HUDEP-2 (cell line): ENCODE measurements around the gene LRRC26.
A peak's percentile ranks its signal among the peaks of the same experiment; 100 is the strongest.

Experiments used
- DNase-seq, 76 experiments: peaks; one replicate each; lab custom pipeline; 2025; ENCODE audit not compliant: unreplicated experiment in 76 of 76; lab: John Stamatoyannopoulos, UW

LRRC26 gene, protein sequence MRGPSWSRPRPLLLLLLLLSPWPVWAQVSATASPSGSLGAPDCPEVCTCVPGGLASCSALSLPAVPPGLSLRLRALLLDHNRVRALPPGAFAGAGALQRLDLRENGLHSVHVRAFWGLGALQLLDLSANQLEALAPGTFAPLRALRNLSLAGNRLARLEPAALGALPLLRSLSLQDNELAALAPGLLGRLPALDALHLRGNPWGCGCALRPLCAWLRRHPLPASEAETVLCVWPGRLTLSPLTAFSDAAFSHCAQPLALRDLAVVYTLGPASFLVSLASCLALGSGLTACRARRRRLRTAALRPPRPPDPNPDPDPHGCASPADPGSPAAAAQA

DNA sequence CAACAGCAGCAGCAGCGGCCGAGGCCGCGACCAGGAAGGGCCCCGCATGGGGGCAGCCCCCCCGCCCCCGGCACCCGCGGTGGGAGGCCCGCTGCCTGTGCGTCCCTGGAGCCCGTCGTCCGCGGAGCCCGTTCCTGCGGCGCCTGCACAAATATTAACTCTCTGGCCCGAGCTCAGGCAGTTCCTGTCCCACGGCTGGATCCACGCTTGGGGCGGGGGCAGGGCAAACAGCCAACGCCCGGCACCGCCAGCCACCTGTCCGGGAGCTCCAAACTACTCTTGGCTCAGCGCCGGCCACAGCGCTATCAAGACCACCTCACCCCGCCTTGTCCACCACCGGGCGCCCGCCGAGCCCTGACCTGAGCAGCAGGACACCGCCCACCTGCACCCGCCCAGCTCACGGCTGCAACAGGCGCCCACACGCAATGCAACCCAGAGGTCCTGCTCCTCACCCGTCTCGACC lies at the start of gene LRRC26:
Gene LRRC26 (minus strand): TSS at position 156 of the 463 bp plus-strand sequence. CDS start 108 bp downstream, at position 48.
- no peak for DNase-seq

DNA sequence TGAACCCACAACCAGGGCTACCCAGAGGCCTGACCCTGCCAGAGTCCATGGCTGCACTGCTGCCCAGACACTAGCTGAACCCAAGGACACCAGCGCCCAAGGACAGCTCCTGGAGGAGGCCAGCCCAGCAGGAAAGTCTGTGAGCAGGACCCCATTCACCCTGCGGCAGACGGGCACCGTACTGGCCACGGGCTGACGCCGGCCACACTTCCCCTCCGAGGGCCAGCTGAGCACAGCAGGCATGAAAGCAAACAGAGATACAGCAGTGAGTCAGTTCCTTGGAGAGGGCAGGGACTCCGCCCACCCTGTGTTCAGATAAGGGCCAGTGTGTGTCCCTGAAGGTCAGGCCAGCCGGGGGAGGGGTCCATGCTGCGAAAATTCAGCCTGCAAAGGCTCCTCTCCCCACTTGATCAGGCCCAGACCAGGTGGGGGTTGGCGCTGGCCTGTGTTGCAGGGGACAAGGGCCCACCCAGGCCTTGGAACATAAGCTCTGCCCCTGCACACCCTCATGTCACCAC lies 49.0 kb upstream of the LRRC26 start:
- peak in 69 of 76 experiments; percentile 11 to 85 (median 61) for DNase-seq

DNA sequence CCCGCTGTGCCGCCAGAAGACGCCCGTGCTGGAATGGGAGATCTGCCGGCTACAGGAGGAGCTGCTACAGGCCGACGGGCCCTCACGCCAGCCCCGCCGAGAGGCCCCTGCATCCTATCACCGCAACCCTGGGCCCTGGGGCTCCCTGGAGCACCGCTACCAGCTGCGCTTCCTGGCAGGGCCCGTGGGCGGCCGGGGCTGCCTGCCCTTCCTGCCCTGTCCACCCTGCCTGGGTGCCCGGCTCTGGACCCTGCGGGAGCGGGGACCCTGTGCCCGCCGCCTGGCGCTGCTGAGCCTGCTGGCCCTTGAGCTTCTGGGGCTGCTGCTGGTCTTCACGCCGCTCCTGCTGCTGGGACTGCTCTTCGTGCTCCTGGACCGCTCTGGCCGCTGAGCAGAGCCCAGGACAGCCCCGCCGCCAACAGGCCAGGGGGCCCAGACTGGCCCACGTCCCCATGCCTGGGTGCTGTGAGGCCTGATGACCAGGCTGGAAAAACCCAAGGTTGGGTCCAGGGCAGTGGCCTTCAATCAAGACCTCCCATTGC lies 48.4 kb upstream of the LRRC26 start:
- no peak for DNase-seq

DNA sequence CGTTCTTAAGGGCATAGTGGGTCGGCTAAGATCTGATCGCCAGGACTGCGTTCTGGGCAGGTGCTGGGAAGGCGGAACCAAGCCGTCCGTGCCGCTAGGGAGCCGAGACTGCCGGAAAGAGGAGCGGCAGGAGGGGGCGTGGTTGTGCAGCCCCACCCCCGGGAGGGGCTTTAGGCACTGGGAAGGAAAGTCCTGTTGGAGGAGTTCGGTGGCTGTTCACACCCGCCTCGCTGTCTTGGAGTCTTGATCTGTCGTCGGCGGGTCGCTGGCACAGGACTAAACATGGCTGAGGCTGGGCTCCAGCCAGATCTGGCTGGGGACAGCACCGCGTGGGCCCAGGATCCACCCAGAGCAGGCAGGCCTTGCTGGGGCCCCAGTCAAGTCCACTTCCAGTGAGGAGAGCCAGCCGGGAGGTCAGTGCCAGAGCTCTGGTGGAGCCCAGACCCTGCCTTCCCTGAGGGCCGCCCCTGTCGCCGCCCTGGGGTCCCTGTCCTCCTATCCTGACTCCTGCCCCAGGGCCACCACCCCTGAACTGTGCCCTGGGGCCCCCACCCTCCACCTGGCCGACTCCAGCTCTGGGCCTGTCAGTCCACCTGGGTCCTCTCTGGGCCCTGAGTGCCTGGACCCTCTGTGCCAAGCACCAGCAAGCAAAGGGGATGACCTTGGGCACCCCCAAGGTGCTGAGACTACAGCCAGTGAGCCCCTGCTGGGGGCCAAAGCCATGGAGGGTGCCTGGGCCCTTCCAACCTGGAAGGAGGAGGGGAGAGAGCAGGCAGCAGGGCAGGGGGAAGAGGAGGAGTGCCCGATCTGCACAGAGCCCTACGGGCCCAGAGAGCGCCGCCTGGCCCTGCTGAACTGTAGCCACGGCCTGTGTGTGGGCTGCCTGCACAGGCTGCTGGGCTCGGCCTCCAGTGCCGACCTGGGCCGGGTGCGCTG lies 47.7 kb upstream of the LRRC26 start:
- DNase-seq, result peak in 13 of 76 experiments; percentile 16 to 56 (median 26)

DNA sequence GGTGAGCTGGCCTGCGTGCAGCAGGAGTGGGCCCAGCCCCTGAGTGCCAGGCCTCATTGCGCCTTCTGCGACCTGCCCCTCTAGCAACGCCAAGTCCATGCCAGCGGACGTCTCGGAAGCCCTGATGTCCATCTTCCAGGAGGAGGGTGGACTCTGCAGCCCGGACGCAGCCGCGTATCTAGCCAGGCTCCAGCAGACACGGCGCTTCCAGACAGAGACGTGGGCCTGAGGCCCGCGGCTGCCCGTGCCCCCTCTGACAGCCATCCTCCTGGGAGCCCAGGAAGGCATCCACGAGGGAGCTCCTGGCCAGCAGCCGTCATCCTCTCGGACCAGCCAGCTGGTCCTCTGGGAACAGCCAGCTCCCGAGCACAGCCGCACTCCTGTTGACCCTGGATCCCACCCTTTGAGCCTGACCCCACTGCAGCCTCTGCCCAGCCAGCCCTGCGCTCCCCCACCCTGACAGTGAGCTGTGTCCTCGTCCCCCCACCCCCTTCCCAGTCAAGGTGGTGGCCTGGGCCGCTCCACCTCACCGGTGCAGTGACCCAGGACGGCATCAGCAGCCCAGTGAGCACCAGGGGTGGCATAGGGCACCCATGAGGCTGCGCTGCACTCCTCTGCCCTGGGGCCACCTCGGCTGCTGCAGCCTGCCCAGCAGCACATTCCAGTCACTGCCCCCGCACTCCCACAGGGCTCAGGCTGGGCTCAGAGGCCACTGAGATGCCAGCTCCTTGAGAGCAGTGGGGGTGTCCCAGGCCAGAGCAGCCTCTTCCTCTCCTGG lies 46.5 kb upstream of the LRRC26 start:
- no peak for DNase-seq

DNA sequence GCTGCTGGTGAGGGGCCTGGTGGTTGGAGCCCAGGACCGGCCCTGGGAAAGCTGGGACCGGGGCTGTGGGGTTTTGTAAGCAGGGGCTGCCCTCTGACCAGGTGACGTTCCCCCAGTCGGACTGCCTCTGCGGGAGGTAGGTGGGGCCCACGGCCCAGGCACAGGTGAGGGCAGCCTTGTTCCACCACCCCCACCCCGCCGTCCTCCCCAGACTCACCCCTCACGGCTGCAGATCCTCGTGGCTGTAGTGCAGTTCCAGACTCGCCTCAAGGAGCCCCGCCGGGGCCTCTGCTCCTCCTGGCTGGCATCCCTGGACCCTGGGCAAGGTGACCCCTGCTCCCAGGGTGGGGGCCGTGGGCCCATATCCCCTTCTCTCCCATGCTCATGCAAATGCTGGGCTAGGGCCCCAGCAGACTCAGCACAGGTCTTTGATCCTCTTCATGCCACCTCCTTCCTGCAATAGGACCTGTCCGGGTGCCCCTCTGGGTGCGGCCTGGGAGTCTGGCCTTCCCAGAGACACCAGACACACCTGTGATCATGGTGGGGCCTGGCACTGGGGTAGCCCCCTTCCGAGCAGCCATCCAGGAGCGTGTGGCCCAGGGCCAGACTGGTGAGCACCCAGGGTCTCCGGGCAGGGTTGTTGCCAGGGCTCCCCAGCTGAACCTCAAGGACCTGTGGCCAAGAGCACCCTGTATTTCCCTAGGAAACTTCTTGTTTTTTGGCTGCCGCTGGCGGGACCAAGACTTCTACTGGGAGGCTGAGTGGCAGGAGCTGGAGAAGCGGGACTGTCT lies 45.5 kb upstream of the LRRC26 start:
- DNase-seq, result no peak

DNA sequence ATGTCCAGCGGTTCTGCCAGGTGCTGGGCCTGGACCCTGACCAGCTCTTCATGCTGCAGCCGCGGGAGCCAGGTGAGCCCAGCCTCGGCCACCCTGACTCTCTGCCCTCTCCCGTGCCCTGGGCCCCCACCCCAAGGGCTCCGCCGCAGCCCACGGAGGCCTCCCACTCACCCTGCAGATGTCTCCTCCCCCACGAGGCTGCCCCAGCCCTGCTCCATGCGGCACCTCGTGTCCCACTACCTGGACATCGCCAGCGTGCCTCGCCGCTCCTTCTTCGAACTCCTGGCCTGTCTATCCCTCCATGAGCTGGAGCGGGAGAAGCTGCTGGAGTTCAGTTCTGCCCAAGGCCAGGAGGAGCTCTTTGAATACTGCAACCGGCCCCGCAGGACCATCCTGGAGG lies 44.8 kb upstream of the LRRC26 start:
- no peak for DNase-seq

DNA sequence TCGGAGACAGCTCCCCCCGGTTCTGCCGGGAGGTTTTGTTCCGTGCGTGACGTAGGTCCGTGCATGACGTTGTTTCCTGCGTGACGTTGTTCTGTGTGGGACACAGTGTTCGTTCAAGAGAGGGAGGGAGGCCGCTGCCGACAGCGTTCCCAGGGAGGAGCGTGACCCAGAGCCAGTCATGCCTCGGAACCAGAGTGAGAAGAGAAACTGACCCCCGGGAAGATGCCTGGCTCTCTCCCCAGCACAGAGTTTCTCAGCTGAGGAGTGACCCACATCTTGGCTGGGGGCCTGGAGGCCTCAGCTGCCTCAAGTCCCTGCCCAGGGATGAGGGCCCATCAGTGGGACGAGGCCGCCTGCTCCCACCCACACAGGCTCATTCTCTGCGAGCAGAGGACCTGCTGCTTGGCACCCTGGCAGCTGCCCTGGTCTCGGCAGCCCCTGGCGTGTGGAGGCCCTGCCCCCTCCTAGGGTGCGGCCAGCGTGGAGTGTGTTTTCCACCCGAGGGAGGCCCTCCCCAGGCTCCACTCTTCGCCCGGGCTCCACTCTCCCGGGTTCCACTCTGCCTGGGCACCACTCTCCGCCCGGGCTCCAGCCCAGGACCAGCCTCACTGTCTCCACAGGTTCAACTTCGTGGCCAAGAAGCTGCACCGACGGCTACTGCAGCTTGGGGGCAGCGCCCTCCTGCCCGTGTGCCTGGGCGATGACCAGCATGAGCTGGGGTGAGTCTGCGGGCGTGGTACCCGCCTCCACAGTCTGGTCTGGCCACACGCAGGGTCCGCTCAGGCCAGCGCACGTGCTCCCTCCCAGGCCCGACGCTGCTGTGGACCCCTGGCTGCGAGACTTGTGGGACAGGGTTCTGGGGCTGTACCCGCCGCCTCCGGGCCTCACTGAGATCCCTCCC lies 43.6 kb upstream of the LRRC26 start:
- peak in 13 of 76 experiments; percentile 3 to 25 (median 16) for DNase-seq

DNA sequence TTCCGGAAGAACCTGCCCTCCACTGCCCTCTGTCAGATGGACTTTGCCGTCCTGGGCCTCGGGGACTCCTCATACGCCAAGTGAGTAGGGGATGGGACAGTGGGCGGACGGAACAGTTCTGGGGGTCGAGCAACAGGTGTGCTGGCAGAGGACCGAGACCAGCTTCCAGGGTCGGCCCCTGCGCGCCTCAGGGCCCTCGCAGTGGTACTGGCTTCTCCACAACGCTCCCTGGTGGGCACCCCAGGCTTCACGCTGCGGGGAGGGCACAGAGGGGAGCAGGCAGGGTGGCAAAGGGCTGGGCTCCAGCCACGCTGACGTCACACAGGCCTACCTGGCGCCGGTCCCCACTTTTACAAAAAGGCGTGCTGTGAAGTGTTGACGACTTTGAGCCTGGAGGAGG lies 42.7 kb upstream of the LRRC26 start:
- DNase-seq, result no peak

DNA sequence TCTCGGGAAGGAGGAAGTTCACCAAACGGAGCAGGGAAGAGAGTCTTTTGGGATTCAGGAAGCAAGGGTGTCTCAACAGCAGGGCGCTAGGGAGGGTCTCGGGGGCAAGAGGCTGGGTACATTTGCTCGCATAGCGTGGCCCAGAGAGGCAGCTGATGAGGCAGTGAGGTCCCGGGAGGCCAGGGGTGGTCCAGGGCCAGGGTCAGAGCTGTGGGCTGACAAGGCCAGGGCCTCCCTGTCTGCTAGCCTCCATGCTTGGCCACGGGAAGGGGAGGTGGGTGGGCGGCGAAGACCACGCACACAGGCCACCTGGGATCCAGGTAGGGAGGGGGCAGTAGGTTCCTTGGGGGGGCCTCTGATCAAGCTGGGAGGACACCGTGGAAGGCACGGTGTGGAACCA lies 41.7 kb upstream of the LRRC26 start:
- no peak for DNase-seq

DNA sequence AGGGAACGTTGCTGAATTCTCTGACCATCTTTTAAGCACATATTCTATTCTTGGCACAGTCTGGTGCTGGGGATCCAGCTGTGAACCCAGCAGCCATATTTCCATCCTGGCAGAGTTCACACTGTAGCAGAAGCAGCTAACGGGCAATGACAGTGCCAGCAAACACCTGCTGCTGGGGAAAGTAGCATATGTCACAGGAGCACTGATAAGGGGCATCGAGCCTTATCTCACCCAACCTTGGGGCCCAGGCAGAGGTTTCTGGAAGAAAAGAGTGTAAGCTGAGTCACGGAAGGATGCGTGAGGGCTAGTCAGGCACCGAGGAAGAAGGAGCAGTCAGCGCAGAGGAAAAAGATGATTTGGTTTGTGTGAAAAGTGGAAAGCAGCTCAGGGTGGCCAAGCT lies 36.8 kb upstream of the LRRC26 start:
- DNase-seq, result peak in 50 of 76 experiments; percentile 6 to 70 (median 42)

DNA sequence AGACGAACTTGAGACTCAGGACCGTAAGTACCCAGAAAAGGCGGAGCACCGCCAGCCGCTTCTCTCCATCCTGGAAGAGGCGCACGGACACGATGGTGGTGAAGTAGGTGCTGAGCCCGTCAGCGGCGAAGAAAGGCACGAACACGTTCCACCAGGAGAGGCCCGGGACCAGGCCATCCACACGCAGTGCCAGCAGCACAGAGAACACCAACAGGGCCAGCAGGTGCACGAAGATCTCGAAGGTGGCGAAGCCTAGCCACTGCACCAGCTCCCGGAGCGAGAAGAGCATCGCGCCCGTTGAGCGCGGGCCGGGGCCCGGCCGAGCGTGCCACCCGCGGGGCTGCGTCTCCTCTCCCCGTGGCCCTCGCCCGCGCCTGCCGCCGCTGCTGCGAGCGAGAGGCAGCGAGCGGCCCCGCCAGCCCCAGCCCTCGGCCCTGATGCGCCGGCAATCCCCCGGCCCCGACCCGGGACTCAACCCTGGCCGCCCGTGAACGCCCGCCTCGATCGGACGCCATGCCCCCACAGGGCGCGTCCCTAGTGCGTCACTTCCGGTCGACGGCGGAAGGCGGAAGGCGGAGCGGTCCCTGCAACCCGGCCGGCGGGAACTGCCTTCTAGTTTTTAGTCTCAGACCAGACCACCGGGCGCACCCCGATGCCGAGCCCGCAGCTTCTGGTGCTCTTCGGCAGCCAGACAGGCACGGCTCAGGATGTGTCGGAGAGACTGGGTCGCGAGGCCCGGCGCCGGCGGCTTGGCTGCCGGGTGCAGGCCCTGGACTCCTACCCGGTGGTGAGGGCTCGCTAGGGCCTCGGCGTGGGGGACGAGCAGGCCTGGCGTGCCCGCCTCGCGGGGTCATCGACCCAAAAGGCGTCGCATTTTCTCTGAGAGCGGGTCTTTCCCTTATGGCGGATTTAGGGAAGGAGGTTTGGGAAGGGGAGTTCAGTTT lies 35.5 kb upstream of the LRRC26 start, which contains the start of the genes NDOR1 and TMEM203:
Gene NDOR1 (plus strand): TSS at position 575 of the 944 bp plus-strand sequence. CDS start 78 bp downstream, at position 653.
Gene TMEM203 (minus strand): TSS at position 523 of the 944 bp plus-strand sequence. CDS start 234 bp downstream, at position 289.
- DNase-seq, result peak in 73 of 76 experiments; percentile 15 to 90 (median 71)

DNA sequence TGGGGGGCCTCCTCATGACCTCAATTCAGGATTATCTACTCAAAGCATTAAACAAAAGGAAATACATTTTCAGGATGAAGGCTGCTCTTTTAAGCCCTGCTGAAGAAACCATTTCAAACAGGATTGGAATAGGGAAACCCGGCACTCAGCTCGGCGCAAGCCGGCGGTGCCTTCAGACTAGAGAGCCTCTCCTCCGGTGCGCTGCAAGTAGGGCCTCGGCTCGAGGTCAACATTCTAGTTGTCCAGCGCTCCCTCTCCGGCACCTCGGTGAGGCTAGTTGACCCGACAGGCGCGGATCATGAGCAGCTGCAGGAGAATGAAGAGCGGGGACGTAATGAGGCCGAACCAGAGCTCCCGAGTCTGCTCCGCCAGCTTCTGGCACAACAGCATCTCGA lies 34.9 kb upstream of the LRRC26 start:
- DNase-seq, result no peak

DNA sequence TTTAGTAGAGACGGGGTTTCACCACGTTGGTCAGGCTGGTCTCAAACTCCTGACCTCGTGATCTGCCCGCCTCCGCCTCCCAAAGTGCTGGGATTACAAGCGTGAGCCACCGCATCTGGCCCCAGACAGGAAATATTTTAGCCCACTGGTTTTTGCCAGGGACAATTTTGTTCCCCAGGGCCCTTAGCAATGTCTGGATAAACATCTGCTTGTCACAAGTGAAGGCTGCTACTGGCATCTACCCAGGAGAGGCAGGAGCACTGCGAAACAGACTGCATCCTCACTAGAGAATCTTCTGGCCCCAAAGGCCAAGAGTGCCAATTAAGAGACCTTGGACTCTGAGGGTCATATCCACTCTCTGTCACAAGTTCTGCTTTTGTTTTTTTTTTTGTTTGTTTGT lies 33.1 kb upstream of the LRRC26 start:
- peak in 8 of 76 experiments; percentile 7 to 26 (median 14) for DNase-seq

DNA sequence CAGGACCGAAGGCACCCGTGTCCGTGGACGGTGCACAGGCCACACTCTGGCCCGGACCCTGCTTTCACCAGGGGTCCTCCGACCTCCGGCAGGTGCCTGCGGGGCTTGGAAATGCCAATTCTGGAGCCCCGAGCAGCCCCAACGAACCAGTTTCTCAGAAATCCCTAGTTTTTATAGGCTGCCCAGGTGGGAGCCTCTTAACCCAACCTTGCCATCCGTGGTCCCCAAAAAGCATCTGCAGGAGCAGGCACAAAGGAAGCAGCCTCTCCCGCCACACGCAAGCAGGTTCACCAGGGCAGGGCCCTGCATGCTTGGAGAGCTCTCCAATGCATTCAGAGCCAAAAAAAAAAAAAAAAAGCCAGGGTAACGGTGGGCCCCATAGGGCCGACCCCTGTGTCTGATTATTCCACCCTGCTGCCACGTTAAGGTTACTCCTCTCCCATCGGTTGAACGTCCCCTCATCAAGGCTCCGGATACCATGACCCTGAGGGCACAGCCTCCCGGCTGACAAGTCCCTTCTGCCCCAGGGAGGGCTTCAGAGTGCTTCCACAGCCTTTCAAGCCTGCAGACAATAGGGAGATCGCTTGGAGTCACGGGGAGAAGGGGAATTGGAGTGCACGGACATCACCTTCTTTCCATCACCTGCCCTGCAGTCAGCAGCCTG lies 31.5 kb upstream of the LRRC26 start:
- no peak for DNase-seq
